Stimulated activated naive CD8-positive, alpha-beta T cell treated with anti-CD3 and anti-CD28 coated beads, Interleukin-15, Interleukin-2, amounts not matched to agents 100 U/mL and 50 U/mL, for 24 hours (primary cell): ENCODE data around the gene CD7.

ENCODE experiments used
- ATAC-seq: fragments of 150-1000 bp; cut with Tn5 transposase; one replicate; pipeline ENCODE4 v1.10.0; 2021
- DNase-seq: peaks from one replicate; pipeline ENCODE4 v3.0.0; 2021

Gene CD7

DNA sequence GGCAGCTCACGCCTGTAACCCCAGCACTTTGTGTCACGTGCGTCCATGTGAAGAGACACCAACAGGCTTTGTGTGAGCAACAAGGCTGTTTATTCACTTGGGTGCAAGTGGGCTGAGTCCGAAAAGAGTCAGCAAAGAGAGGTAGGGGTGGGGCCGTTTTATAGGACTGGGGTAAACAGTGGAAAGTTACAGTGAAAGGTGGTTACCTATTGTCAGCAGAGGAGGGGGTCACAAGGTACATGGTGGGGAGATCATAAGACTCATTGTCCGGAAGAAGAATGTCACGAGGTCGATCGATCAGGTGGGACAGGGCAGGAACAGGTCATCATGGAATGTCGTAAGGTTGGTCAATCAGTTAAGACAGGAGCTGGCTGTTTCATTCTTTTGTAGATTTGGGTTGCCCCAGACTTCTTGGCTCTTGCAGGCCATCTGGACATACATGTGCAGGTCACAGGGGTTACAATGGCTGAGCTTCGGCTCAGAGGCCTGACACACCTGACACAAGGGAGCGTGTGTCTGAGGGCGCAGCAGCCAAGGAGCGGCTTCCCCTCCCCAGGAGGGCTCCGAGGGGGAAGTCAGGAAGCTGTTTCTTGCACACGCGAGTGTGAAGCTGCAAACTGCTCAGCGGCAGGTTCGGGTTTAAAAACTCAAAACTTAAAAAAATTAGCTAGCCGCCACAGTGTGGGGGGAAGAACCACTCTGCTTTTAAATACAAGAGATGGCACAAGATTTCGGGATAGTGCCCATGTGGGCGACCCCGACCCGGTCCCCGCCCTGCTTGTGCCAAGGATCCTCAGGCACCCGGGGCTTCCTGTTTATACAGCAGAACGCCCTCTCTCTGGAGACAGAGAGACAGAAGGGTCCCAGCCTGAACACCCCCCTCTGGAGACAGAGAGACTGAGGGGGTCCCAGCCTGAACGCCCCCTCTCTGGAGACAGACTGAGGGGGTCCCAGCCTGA is 29.2 kb upstream of the CD7 start:
- DNase-seq, result no peak
- ATAC-seq, result no peak

DNA sequence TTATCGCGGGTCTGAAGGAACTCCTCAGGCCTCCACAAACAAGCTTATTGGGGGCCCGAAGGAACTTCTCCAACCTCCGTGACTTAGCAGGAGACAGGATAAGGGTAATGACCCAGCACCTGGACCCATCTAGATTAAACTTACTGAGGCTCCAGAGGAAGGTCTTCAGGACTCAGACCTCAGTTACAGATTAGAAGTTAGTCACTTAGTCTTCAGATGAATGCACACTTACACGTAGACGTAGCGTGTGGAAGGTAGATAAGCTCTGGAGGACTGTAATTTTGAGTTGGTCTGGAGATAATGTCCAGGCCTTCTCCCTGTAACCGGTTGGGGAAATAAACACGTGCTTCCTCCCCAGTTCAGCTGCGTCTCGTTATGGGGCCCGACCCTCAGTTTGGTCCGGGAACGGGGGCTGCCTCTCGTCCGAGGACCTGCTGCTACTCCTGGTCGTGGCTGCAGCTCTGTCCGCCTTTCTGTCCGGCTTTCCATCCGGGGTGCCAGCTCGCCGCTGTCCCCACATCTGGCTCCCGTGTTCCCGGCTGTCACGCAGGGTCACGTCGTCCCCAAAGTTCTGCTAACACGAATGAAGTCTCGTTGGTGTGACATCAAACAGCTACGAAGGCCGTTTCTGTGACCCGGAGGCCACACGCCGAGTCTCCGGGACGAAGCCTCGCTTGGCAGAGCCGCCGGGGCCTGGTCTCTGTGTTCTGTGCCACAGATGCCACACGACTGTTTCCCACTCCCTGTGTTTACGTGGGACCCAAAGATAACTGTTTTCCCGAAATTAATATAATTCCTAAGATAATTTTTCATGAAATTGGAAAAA is 28.0 kb upstream of the CD7 start:
- DNase-seq (no peak), ATAC-seq (no peak)

DNA sequence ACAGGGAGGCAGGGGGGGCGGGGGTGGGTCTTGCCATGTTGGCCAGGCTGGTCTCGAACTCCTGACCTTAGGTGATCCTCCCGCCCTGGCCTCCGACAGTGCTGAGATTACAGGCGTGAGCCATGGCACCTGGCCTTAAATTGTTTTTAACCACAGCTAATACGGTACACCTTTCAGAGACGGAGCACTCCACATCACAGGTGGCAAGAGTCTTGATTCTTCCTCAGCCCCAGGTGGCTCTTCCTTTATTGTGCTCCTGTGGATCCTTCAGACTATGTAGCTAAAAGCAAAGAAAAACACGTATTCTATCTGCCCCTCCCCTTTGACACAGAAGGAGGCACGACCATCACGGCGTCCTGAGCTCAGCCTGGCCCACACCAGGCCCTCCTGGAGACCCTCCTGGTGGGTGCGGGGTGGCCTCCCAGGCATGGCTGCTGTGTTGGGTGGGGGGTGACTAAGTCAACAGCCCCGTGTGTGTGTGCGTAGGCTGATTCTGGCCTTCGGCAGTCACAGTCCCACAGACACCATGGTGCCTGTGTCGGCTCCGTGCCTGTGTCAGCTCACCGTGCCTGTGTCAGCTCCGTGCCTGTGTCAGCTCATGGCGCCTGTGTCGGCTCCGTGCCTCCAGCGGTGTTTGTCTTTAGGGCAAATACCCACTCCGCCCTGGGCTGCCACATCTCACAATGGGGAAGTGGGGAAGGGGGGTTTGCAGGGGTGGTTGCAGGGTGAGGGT is 26.9 kb upstream of the CD7 start:
- ATAC-seq, result no peak
- no peak for DNase-seq

DNA sequence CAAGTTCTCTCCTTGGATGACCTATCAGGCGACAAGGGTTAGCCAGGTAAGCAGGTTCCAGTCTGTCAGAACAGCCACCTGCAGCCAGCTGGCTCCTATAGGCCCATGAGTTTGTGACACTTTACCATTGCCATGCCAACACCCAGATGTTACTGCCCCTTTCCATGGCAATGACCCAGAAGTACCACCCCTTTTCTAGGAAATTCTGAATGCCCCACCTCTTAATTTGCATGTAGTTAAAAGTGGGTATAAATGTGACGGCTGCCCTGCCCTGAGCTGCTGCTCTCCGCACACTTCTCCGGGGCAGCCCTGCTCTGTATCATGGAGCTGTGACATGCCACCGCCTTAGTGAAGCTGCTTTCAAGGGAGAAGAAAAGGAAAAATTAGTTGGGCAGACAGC is 26.2 kb upstream of the CD7 start:
- ATAC-seq, result no peak

DNA sequence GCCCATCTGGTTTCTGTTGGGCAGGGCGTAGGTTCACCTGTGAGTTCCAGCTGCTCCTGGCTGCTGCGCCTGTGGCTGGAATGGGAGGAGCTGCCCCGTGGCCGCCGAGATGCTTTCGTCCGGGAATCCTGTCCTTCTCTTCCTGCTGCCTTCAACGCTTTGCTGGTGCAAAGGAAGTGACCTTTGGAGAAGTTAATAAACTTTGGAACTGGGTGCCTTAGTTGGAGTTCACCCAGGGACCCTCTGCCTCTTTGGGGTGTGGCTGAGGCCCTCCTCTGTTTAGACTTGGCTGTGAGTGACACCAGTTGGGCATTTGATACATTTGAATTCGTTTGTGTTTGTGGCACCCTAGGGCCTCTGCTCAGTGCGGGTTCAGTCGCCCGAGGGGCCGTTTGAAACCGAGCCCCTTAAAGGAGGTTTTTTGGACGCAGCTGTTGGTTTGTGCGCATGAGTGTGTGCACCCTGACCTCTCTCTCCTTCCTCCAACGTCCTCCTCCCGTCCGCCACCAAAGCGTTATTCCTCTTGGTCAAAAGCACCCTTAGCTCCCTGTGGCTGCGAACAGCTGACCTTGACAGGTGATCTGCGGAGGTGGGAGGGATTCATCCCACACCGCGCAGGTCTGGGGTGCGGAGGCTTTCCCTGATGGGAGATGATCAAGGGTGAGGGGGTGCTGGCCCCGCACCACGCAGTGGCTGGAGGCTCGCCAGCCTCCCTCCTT is 25.1 kb upstream of the CD7 start:
- DNase-seq (no peak), ATAC-seq (no peak)

More for the DNA sequence above, 26.2 kb upstream of the CD7 start:
- no peak for DNase-seq

DNA sequence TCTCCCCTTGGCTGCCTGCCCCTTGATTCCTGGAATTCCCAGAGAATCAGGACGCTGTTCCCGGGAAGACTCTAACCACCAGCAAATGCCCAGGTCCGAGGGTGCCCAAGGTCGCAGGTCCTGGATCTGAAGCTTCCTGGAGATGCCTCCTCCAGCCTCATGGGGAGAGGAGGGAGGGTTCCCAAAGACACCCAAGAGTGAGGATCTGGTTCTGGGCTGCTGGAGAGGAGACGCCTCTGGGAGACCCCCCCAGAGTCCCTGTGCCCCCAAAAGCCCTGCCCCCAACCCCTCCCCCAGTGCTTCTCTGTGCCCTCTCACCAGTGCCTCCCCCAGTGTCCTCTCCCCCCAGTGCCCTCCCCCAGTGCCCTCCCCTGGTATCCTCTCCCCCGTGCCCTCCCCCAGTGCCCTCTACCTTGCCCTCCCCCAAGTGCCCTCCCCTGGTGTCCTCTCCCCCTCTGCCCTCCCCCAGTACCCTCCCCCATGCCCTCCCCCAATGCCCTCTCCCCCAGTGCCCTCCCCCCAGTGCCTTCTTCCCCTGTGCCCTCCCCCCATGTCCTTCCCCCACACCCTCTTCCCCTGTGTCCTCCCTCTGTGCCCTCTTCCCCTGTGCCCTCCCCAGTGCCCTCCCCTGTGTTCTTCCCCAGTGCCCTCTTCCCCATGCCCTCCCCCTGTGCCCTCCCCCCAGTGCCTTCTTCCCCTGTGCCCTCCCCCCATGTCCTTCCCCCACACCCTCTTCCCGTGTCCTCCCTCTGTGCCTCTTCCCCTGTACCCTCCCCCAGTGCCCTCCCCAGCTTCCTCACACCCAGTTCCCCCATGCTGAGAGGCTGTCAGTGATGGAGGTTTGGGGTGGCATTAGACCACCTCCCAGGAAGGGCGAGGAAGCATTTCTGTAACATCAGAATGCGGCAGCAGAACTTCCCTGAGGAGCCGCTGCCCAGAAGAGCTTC is 22.5 kb upstream of the CD7 start:
- no peak for ATAC-seq
- DNase-seq, result no peak

DNA sequence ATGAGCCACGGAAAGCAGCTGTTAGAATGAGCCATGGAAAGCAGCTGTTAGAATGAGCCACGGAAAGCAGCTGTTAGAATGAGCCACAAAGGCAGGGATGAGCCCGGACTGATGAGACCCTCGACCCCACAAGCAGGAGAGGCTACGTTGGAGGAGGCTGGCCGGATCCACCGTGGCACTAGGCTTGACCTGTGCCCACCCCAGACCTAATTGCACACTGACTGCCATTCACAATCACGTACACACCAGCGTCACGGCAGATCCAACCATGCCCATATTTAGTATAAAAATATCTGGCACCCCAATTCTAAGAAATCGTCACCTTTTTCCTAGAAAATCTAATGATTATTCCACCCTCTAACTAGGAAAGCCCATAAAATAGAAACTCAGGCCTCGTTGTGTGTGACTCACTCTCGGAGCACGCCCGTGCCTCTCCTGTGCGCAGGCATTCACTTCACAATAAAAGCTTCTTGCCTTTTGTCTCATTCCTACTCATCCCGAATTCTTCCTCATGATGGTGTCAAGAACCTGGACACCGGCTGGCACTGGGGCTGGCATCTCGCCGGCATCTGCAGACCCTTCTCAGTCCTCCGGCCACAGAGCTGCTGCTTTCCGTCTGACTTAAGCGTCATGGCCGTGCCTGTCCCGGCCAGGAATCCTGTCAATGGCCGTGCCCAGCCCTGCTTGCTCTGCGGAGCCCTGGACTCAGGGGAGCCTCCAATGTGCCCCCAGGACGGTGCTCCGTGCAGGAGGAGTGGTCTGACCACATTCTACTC is 21.6 kb upstream of the CD7 start:
- DNase-seq (no peak), ATAC-seq (no peak)

DNA sequence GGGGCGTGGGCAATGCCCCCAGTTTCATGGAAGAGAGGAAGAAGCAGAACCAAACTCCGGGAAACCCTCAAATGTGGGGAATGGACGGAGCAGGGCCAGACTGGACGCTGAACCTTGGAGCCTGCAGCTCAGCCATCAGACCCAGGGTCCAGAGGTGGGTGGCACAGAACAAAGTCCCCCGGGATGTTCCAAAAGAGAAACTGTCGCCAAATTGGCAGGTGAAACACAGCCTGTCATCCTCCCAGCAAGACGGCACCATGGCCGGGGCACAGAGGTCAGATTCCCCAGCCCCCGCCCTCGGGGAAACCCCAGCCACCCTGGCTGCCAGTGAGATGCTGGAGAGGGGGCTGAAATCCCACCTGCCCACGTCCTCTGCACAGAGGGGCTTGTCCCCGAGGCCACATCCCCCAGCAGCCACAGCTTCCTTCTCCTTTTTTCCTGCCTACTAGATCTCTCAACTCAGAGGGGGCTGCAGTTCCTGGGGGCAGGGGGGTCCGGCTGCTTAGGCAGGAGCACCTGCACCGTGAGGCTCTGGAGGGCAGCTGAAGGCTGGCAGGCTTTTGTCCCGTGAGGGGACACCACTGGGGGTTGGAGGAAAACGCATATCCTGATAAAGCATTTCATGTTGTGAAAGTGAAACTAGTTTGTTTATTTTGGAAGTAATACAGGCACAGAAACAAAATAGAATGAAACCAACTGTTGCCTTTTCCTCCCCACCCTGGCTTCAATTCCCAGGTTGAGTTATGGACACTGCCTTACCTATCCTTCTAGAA is 17.4 kb upstream of the CD7 start:
- ATAC-seq (no peak), DNase-seq (no peak)

DNA sequence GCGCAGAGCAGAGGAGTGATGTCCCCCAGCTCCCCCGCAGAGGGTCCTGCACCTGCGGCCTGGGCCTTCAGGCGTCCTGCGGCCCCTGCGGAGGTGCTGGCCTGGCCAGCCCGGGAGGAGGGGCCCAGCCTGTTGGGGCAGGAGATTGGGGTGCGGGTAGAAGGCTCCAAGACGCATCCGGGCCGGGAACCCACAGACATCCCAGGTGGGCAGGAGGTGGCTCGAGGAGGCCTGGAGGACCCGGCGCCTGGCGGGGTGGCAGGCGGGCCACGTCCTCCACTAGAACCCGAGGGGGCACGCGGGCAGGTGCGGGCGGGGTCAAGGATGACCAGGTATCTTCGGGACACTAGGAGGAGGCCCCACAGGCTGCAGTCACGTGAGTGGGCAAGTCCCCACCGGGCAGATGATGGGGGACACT is 16.8 kb upstream of the CD7 start:
- no peak for ATAC-seq
- DNase-seq, result no peak

DNA sequence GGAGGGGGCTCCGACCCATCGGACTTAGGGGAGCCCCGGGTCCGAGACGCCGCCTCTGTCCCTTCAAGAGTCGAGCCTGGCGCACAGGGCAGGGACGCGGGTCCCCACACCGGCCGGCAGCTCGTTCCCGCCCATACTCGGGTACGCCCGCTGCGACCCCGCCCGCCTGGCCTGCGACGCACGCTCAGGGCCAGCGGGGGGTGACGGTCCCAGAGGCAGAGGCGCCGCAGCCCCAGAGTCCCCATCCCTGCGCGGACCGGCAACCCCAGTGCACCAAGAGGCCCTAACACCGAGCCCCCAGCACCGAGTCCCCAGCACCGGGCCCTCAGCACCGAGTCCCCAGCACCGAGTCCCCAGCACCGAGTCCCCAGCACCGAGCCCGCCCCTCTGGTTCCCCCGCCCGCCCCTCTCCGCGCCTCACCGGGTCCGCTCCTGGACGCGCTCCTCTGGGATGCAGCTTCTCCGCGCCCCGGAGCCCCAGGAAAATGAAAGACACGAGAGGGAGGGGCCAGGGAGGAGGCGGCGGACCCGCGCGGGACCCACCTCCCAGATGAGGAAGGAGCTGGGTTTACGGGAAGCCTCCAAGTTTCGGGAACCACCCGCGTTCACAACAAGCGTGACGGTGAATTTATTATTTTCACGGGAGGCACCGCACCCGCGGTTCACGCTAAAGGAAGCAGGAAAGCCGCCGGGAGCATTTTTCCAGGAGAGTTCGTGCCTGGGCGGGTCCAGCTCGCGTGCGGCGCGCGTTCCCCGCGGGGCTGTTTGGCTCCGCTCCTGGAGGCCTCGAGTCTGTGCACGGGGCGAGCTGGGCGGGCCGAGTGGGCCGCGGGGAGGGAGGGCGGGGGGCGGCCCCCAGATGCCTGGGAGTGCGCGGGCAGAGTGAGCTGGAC is 16.1 kb upstream of the CD7 start, which contains the start of gene SECTM1:
Gene SECTM1, minus strand, starts transcription at position 488 of the 893 bp plus-strand sequence. CDS start 6,526 bp downstream, outside the sequence.
- peak; percentile 24 for ATAC-seq
- DNase-seq, result no peak

DNA sequence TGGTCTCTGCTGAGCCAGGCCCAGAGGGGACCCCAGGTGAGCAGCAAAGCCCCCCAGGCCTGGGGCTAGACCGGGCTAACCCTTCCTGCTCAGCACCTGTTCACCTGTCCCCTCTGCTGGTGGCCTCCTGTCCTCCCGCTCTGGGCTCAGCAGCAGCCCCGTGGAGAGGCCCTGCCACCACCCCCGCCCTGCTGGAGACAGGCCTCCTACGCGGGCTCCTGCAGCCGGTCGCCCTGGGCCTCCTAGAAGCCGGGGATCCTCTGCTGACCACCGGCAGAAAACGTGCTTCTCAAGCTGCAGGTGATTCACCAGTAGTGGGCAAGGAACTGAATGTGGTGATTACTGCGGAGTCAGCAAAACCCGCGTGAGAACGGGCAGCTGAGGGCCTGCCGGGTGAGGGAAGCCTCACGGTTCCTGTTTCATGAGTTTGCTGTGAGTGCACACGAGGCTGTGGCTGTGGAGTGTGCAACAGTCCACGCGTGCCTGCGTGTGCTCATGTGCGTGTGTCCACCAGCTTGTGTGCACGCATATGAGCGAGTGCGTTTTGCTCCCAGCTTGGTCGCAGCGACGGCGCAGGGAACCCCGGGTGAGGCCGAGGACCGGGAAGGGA is 15.4 kb upstream of the CD7 start:
- DNase-seq (peak; percentile 37), ATAC-seq (no peak)

DNA sequence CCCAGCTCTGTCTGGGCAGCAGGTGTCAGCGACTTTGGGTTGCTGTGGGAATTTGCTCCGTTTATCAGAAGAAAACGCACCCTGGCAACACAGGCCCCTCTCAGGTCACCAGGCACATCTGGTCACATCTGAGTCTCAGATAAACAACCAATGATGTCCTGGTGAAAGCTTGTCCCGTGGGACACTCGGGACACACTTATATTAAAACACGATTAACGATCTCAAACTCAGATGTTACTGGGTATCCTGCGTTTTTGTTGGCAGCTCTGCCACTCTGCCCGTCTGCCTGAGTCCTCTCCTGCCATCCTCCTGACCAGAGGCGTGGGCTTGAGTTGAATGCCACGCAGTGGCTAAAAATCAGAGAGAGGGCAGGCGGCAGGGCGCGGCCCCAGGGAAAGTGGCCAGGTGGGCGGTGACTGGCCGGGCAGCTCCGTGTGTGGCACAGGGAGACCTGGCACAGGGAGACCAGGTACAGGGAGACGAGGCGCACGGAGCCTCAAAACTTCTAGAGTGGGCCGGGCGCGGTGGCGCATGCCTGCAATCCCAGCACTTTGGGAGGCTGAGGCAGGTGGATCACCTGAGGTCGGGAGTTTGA is 14.0 kb upstream of the CD7 start:
- no peak for DNase-seq
- ATAC-seq, result no peak

DNA sequence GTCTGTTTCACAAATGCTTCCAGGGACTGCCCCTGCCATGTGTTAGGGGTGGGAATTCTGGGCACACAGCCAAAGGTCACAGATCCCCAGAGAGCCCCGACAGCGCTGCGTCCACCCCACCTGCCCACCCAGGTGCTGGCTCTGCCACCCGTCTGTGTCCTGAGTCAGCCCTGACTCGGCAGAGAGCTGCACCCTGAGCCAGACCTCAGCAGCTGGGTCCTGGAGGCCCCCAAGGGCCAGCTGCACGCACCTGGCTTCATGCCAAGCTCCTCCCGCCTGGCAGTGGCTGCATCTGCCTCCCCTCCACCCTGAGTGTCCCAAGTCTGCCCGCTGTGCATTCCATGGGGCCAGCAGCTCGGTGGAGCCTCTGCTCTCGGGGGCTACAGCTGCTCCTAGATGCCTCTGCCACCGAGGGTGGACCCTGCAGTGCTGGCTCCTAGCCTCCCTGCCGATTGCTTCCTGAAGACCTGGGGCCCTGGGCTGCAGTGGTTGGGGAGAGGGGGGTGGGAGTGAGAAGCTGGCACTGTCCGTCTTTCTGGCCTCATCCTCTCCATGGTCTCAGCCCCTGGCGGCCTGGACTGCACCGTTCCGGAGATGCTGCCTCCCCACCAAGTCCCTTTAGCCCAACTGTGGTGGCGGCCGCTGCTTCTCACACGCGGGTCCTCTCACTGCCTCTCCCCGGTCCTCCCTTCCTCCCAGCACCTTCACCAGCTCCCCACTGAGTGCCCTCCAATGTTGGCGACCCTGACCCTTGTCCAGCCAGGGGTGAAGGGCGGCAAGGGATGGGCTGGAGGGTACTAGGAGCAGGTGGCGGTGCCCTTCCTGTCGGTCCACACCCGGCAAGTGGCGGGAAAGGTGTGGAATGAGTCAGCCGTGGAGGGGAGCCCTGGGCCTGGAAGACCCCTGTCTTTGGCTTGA is 13.2 kb upstream of the CD7 start:
- DNase-seq, result no peak

DNA sequence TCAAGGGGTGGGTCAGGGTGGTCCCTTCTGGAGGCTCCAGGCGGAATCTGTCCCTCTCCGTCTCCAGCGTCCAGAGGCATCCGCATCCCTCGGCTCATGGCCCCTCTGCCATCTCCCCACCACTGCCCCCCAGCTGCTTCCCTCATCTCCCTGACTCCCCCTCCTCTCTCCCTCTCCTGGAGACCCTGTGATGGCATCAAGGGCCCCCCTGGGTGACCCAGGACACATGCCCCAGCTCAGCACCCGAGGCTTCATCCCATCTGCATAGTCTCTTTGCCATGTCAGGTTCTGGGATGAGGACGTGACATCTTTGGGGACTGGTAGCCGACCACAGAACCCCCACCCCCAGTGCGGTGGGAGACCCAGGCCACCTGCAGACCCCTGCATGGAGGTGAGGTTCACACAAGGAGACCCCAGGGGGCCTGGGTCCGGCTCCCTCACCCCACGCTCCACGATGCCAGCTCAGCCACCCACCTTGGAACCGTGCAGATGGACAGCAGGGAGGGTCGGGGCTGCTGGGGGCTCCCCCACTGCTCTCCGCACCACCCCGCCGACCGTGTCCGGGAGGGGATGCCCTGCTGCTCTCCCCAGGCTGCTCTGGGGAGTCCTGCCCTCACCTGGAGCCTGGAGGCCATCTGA is 12.4 kb upstream of the CD7 start:
- ATAC-seq (no peak), DNase-seq (no peak)

More for the DNA sequence above, 13.2 kb upstream of the CD7 start:
- no peak for ATAC-seq

DNA sequence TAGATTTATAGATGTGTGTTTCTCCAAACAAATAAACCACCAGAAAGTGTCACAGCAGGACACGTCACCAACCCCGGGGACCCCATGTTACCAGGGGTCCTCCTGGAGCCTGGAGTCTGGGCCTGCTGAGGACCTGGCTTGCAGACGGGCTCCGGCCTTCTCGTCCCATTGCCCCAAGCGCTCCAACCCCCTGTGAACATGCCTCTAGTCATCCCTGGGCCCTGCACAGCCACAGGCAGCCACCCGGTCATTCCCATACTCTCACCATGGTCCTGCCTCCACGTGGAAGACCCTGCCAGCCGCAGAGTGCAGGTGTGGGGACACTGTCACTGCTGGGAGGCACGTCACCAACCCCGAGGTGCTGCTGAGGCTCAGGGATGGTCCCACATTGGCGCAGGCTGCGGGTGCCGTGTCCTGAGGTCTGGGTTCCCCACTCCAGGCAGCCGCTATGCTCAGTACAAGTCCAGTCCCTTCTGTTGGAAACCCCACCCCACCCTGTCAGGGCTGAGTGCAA is 11.6 kb upstream of the CD7 start:
- no peak for ATAC-seq

More for the DNA sequence above, 11.6 kb upstream of the CD7 start:
- no peak for DNase-seq
